Fibroblast of the aortic adventitia (primary cell): ENCODE measurements around the gene SLCO2B1. TPM values are rescaled to one million over a fixed set of nuclear protein-coding genes. Genes with fewer than 3 reads are reported as not detected.

Experiments
- DNase-seq: peaks from one replicate; pipeline ENCODE4 v3.0.0-alpha.2; 2010; ENCODE audit warnings: low read depth
- H3K4me3 ChIP-seq: 2 replicates; pipeline ENCODE4 v1.5.1; 2011; ENCODE audit warnings: low read depth, mild to moderate bottlenecking, control low read depth, low read length, moderate library complexity
- total RNA-seq: library from RNA; depleted of rRNA; stranded (reverse); fragments of >200 nt; gene quantifications from 2 replicates; pipeline ENCODE4 v1.2.3, GENCODE V29; 2012; ENCODE audit warnings: low replicate concordance
- TF ChIP-seq, protein P1 (sequence below): IDR thresholded peaks from 2 replicates; pipeline ENCODE4 v1.5.1; 2011; ENCODE audit warnings: mild to moderate bottlenecking, low read length, control low read depth, inconsistent platforms; ENCODE audit not compliant: insufficient read depth

Gene SLCO2B1
- total RNA-seq, 1 donor: not detected

DNA sequence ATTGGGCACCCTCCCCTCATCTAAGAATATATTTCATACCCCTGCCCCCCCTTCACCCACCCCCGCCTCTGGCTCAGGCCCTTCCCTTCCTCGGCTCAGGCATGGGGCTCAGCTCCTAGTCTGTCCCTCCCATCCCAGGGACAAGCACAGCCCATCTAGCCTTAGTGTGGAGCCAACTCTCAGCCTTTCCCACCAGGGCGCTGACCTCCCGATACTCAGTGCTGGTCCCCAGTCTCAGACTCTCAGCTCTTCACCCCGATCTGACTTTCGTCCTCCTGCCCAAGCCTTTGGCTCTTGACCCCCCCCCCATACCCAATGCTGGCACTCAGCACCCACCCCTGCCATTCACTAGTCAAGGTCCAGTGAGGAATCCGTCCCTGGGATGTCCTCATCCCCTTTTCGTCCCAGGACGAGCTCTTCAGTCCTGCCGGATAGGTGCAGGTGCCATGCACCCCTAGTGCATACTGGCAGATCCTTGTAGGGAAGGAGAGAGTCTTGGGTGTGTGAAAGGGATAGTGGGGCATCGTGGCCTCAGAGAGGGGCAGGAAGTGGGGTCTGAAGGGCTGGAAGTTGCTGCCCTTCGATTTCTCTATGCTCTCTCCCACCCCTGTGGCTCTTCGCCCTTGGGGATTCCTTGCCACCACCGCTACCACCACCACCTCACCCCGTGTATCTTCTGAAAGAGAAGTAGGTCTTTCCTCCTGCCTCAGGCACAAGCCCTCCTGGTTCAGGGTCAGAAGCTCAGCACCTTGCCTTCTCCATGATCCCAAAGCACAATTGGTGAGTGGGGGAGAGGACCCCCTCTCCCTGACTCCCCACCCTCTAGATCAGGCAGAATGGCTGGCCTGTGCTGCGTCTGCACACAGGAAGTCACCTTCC, 92.1 kb downstream of the SLCO2B1 start:
- no peak for DNase-seq
- TF ChIP-seq, protein P1, sequence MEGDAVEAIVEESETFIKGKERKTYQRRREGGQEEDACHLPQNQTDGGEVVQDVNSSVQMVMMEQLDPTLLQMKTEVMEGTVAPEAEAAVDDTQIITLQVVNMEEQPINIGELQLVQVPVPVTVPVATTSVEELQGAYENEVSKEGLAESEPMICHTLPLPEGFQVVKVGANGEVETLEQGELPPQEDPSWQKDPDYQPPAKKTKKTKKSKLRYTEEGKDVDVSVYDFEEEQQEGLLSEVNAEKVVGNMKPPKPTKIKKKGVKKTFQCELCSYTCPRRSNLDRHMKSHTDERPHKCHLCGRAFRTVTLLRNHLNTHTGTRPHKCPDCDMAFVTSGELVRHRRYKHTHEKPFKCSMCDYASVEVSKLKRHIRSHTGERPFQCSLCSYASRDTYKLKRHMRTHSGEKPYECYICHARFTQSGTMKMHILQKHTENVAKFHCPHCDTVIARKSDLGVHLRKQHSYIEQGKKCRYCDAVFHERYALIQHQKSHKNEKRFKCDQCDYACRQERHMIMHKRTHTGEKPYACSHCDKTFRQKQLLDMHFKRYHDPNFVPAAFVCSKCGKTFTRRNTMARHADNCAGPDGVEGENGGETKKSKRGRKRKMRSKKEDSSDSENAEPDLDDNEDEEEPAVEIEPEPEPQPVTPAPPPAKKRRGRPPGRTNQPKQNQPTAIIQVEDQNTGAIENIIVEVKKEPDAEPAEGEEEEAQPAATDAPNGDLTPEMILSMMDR: no peak
- no peak overlapping the region for H3K4me3 ChIP-seq

DNA sequence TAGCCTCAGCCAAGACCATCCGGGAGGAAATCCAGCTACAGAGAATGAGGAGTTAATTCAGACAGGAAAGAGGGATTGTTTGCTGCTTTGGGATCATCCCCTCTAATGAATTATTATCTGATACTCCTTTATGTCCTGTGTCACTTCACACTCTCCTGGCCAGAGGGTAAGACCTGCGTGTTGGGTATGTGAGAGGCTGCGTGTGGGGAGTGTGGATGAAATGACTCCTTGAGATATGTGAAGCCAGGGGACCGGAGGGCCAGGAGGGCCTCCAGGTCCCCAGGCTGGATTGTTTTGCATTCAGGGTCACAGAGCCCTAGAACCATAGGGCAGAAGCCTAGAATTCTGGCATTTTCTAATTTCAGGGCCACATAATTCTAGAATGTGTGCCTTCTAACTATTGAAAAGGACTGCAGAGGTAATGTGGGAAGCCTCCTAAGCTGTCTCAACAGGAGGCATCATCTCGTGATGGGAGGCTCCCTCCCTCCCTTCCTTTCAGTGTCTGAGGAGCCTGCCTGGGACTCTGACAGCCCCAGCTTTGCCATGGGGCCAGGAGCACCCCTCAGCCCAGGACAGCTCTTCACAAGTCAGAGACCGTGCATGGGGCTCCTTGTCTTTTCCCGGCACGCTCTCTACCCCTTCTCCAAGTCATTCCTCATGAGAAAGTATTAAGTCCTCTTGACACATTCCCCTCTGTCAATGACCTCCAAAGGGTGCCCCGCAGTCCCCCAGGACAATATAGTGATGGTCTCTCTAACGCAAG, 93.3 kb downstream of the SLCO2B1 start:
- TF ChIP-seq, protein P1: no peak
- H3K4me3 ChIP-seq: no peak overlapping the region
- no peak for DNase-seq

DNA sequence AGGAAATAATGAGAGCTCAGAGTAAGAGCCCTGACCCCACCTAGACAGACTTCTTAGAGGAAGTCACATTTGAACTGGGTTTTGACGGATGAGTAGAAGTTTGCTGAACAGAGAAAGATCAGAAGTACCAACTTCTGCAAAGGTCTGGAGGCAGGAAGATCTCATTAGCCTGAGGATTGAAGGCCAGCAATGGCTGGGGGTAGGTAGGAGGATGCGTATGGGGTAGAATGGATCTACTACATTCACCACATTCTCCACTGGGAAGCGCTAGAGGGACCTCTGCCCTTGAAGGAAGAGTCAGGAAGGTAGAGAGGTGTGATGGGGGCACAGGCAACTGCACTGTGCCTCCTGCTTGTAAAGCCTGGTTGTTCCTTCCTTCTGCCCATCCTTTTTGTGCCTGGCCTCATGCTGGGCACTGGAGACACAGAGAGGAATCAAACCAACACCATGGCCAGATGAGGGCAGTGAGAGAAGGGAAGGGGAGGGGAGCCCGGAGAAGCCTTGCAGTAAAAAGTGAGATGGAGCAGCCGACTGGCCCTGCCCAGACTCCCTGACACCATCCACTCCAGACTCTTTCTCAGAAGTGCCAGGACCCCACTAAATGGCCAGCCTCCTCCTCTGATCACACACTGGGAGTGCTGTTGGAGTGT, 94.6 kb downstream of the SLCO2B1 start:
- no peak overlapping the region for H3K4me3 ChIP-seq
- TF ChIP-seq, protein P1: no peak

DNA sequence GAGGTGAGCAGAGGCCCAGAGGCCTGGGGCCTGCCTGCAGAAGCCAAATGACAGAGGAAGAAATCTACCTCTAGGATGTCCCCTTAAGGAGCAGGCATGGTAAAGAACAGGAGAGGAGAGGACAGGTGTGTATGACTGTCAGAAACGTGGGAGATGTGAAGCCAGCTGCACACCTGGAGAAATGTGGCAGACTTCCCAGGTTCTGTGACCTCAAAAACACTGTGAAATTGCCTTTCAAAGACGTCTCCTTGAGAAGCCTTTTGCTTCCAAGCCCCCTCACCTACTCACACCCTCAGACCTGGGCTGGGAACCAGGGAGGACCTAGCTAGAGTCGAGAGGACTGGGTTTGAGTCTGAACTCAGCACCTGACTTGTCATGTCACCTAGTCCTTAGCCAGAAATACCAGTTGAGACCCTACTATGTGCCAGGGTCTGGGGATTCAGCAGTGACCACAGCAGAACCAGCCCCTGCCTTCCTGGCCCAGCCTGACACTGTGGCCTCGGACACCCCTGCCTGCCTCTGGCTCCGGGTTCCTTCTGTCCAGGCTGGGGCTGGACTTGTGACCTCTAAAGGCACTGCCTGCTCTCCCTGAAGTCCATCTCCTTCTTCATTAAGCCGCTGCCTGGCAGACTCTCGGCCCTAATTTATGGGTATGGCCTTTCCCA, 95.2 kb downstream of the SLCO2B1 start:
- TF ChIP-seq, protein P1: no peak
- no peak for DNase-seq
- no peak overlapping the region for H3K4me3 ChIP-seq

More for the DNA sequence above, 94.6 kb downstream of the SLCO2B1 start:
- no peak for DNase-seq

DNA sequence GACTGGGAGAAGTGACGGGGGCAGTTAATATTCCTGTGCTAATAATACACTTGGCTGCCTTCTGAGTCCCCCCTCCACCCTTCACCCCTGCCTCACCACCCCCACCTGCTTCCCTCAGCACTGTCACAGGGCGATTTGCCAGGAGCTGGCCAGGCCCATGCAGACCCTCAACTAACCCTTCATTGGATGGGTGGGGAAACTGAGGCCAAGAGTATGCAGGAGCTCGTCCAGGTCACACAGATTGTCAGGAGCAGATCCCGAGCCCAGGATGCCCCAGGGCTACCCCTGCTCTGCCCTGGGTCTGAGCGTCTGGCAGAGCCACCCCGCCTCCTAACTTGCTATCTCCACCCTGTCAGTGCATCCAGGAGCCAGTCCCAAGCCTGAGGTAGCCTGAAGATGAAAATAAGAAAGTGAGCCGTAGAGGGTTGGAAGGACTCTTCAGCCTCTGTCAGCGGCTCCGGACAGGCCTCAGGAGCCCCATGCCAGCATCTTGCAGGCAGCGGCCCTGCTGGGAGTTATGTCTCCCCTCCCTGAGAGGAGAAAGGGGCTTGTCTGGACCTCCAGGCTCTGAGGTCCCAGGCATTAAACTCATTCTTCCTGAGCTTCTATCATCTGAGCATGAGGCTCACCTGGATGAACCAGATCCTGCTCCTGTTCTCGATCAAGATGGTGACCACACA, 95.9 kb downstream of the SLCO2B1 start:
- TF ChIP-seq, protein P1: no peak
- no peak for DNase-seq
- H3K4me3 ChIP-seq: no peak overlapping the region

DNA sequence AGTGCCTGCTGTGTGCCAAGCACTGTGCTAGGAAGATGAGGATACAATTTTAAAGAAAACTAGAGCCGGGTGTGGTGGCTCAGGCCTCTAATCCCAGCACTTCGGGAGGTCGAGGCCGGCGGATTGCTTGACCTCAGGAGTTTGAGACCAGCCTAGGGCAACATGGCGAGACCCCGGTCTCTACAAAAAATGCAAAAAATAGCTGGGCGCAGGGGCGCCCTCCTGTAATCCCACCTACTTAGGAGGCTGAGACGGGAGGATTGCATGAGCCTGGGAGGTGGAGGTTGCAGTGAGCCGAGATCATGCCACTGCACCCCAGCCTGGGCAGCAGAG, 98.0 kb downstream of the SLCO2B1 start:
- DNase-seq: no peak
- TF ChIP-seq, protein P1: no peak
- H3K4me3 ChIP-seq: no peak overlapping the region
